Thyroid gland (tissue), 4 donors: ENCODE data around the gene NOSIP.

Experiments
- CTCF ChIP-seq, 6 experiments: fragments of 200-600 bp in 3 of 6; fragments of 450-650 bp in 3 of 6; sonication (generic) in 3 of 6; IDR thresholded peaks; one replicate each; pipeline ENCODE4 v1.5.1; 2016 to 2019; ENCODE audit warnings: antibody characterized with exemption in 6 of 6, mild to moderate bottlenecking in 2 of 6, inconsistent platforms in 1 of 6, moderate library complexity in 1 of 6
- POLR2A ChIP-seq, 2 donors: fragments of 450-650 bp; IDR thresholded peaks; one replicate each; pipeline ENCODE4 v1.6.1; 2017; ENCODE audit warnings: antibody characterized with exemption in 2 of 2, mild to moderate bottlenecking in 2 of 2, moderate library complexity in 1 of 2

- TF ChIP-seq CTCF (IDR thresholded peaks at IDR 0.05) (no peak), POLR2A (IDR thresholded peaks at IDR 0.05) (no peak)
Observed at GRCh38 chr19:49613374-49613773, 33.0 kb upstream of the NOSIP start.
